Osteocyte (in vitro differentiated cells): ENCODE measurements around the gene GAREM2. TPM values are rescaled to one million over a fixed set of nuclear protein-coding genes. Genes with fewer than 3 reads are reported as not detected.

Source experiments
- DNase-seq: peaks from one replicate; pipeline ENCODE4 v3.0.0; 2021; ENCODE audit warnings: mixed read lengths; ENCODE audit not compliant: unreplicated experiment; ENCODE audit errors: extremely low spot score
- H3K27ac Mint-ChIP-seq: one replicate; pipeline ENCODE4 v1.8.0; 2021; ENCODE audit warnings: mild to moderate bottlenecking, mixed read lengths; ENCODE audit not compliant: unreplicated experiment
- H3K27me3 Mint-ChIP-seq: one replicate; pipeline ENCODE4 v1.8.0; 2021; ENCODE audit warnings: mixed read lengths; ENCODE audit not compliant: unreplicated experiment
- H3K36me3 Mint-ChIP-seq: one replicate; pipeline ENCODE4 v1.8.0; 2021; ENCODE audit warnings: mixed read lengths; ENCODE audit not compliant: unreplicated experiment
- H3K4me1 Mint-ChIP-seq: one replicate; pipeline ENCODE4 v1.8.0; 2021; ENCODE audit warnings: mixed read lengths; ENCODE audit not compliant: unreplicated experiment
- H3K4me3 Mint-ChIP-seq: one replicate; pipeline ENCODE4 v1.8.0; 2021; ENCODE audit warnings: mild to moderate bottlenecking, moderate library complexity, mixed read lengths; ENCODE audit not compliant: unreplicated experiment
- H3K9me3 Mint-ChIP-seq: one replicate; pipeline ENCODE4 v1.8.0; 2021; ENCODE audit warnings: mixed read lengths; ENCODE audit not compliant: unreplicated experiment
- CTCF ChIP-seq: fragments of 200-600 bp; sonication (generic); IDR thresholded peaks from 2 replicates; pipeline ENCODE4 v1.5.0; 2021; ENCODE audit warnings: antibody characterized with exemption, mild to moderate bottlenecking, moderate library complexity
- total RNA-seq: library from RNA; stranded (reverse); gene quantifications from 2 replicates; pipeline ENCODE4 v1.2.1, GENCODE V29; 2021

GAREM2 gene
- total RNA-seq, 1 donor from 2014 or later, result 15.2 TPM

GRCh38 chr2:26136451-26136850 lies 36.4 kb upstream of the GAREM2 start:
- no peaks in the 10 kb centered on the region for H3K27me3 Mint-ChIP-seq
- H3K36me3 Mint-ChIP-seq, result peaks cover 19% of the 10 kb centered on the region
- H3K4me3 Mint-ChIP-seq, result no peak overlapping the region
- no peak for TF ChIP-seq CTCF
- H3K27ac Mint-ChIP-seq, result no peak overlapping the region
- H3K4me1 Mint-ChIP-seq, result no peaks in the 10 kb centered on the region
- H3K9me3 Mint-ChIP-seq, result no peaks in the 10 kb centered on the region
- DNase-seq, result no peak

GRCh38 chr2:26139269-26140183 lies 33.4 kb upstream of the GAREM2 start:
- H3K27ac Mint-ChIP-seq, result no peak overlapping the region
- H3K9me3 Mint-ChIP-seq, result no peaks in the 10 kb centered on the region
- no peaks in the 10 kb centered on the region for H3K4me1 Mint-ChIP-seq
- TF ChIP-seq CTCF, result no peak
- H3K36me3 Mint-ChIP-seq, result peaks cover 14% of the 10 kb centered on the region
- H3K27me3 Mint-ChIP-seq, result no peaks in the 10 kb centered on the region
- H3K4me3 Mint-ChIP-seq, result no peak overlapping the region
- DNase-seq, result no peak

GRCh38 chr2:26141145-26141769 lies 31.6 kb upstream of the GAREM2 start:
- no peak overlapping the region for H3K27ac Mint-ChIP-seq

GRCh38 chr2:26144031-26144430 lies 28.9 kb upstream of the GAREM2 start:
- no peaks in the 10 kb centered on the region for H3K36me3 Mint-ChIP-seq
- no peak overlapping the region for H3K4me3 Mint-ChIP-seq
- no peak for TF ChIP-seq CTCF
- H3K9me3 Mint-ChIP-seq, result no peaks in the 10 kb centered on the region
- no peak for DNase-seq
- no peaks in the 10 kb centered on the region for H3K4me1 Mint-ChIP-seq
- no peak overlapping the region for H3K27ac Mint-ChIP-seq
- H3K27me3 Mint-ChIP-seq, result peaks cover 9% of the 10 kb centered on the region

More at GRCh38 chr2:26141145-26141769, 31.6 kb upstream of the GAREM2 start:
- no peaks in the 10 kb centered on the region for H3K27me3 Mint-ChIP-seq
- no peaks in the 10 kb centered on the region for H3K4me1 Mint-ChIP-seq
- peaks cover 6% of the 10 kb centered on the region for H3K36me3 Mint-ChIP-seq
- H3K4me3 Mint-ChIP-seq, result no peak overlapping the region
- DNase-seq, result no peak
- no peaks in the 10 kb centered on the region for H3K9me3 Mint-ChIP-seq
- no peak for TF ChIP-seq CTCF
